Activated T-cell treated with anti-CD3 and anti-CD28 coated beads, Interleukin-2, amount 50 U/mL, for 72 hours (primary cell): ENCODE results near the gene ABCC6. TPM values are rescaled to one million over a fixed set of nuclear protein-coding genes. Genes with fewer than 3 reads are reported as not detected.
"Not testable (repeated sequence)": the region's sequence is repeated elsewhere in the genome, so short reads cannot be mapped to it uniquely, and the experiment has no call there.

ENCODE experiments used
- ATAC-seq, 2 donors: fragments of 150-1000 bp; cut with Tn5 transposase; replicated peaks in 1 of 2; 2 replicates each; pipeline ENCODE4 v1.10.0; 2021; ENCODE audit warnings: moderate library complexity in 2 of 2, mild to moderate bottlenecking in 1 of 2
- DNase-seq, 2 donors: peaks; one replicate each; pipeline ENCODE4 v3.0.0; 2021 to 2022; ENCODE audit warnings: mixed read lengths in 1 of 2
- H3K27ac Mint-ChIP-seq: one replicate; pipeline ENCODE4 v1.8.0; 2022; ENCODE audit warnings: mild to moderate bottlenecking, moderate library complexity, mixed read lengths
- H3K27me3 Mint-ChIP-seq: one replicate; pipeline ENCODE4 v1.8.0; 2022; ENCODE audit warnings: low read depth, mixed read lengths
- H3K36me3 Mint-ChIP-seq, 2 donors: one replicate each; pipeline ENCODE4 v1.8.0; 2022; ENCODE audit warnings: mixed read lengths in 2 of 2, mild to moderate bottlenecking in 1 of 2; ENCODE audit not compliant: insufficient read depth in 2 of 2
- H3K4me1 Mint-ChIP-seq: one replicate; pipeline ENCODE4 v1.8.0; 2022; ENCODE audit warnings: low read depth, mixed read lengths
- H3K4me3 Mint-ChIP-seq, 2 donors: one replicate each; pipeline ENCODE4 v1.8.0; 2022; ENCODE audit warnings: mild to moderate bottlenecking in 2 of 2, mixed read lengths in 2 of 2, moderate library complexity in 2 of 2
- H3K9me3 Mint-ChIP-seq, 2 donors: one replicate each; pipeline ENCODE4 v1.8.0; 2022; ENCODE audit warnings: mixed read lengths in 2 of 2
- total RNA-seq, 2 donors: library from RNA; stranded (reverse); gene quantifications; one replicate each; pipeline ENCODE4 v1.2.3, GENCODE V29; 2022

The ABCC6 gene
- total RNA-seq, result not detected

DNA sequence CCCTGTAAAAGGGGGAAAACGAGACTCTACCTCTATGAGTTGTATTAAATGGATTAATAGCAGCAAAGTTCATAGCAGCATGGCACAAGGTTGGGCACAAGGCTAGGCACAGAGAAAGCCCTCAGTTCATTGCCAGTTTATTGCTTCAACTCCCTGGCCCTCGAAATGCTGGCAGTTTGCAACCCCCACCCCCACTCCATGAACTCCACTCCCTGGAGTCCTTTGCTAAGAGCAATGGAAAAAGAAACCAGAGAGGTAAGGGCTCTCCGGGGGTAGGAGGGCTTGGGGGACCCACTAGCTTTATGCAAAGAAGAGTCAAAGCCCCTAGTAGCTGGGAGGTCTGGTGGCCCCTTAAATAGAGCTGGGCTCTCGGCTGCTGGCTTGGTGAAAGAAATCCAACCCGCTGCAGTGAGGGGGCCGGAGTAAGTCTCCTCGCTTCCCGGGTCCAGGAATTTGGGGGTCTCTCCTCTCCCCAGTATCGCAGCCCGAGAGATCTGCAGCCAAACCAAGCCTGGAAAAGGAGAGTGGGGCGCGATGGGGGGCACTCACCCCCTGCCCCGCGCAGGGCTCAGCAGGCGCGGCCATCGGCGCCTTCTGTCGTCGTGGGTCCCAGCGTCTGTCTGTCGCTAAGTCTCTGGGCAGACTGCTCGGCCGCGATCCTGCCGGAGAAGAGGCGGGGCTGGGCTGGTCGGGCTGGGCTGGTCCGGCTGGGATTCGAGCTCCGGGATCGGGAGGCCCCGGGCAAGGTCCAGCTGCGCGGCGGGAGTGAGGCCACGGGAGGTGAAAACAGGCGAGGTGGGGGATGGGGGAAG is at the start of gene ABCC6:
Gene ABCC6 (minus strand): TSS at position 645 of the 812 bp plus-strand sequence. CDS start 60 bp downstream, at position 585.
- H3K36me3 Mint-ChIP-seq, H3K27me3 Mint-ChIP-seq, H3K9me3 Mint-ChIP-seq, DNase-seq, H3K4me1 Mint-ChIP-seq, H3K27ac Mint-ChIP-seq: not testable (repeated sequence)
- peak; percentile 43 to 56 for ATAC-seq
- peak within 1 kb of the TSS in 1 of 2 donors; percentile 51 for H3K4me3 Mint-ChIP-seq

DNA sequence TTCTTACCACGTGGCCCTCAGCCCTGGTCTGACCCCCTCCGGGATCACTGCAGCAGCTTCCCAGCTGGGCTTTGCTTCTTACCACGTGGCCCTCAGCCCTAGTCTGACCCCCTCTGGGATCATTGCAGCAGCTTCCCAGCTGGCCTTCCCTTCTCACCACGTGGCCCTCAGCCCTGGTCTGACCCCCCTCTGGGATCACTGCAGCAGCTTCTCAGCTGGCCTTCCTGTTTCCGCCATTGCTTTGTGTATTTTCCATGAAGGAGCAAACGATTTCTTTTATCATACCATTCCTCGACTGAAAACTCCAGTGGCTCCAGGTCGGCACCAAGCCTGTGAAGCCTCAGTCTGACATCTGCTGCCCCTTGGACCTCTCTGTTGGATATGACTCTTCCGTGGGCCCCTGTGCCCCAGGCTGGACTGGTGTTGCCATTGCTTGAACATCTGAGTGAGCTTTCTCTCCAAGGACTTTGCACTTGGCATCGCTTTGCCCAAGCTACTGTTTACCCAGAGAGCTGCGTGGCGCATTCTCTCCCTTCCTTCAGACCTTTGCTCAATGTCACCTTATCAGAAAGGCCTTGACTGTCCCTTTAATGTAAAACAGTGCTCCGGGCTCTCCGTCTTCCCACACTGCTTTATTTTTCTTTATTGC is 49.4 kb upstream of the ABCC6 start:
- H3K27ac Mint-ChIP-seq, ATAC-seq, H3K4me3 Mint-ChIP-seq, H3K9me3 Mint-ChIP-seq, H3K36me3 Mint-ChIP-seq, DNase-seq, H3K4me1 Mint-ChIP-seq, H3K27me3 Mint-ChIP-seq: not testable (repeated sequence)

DNA sequence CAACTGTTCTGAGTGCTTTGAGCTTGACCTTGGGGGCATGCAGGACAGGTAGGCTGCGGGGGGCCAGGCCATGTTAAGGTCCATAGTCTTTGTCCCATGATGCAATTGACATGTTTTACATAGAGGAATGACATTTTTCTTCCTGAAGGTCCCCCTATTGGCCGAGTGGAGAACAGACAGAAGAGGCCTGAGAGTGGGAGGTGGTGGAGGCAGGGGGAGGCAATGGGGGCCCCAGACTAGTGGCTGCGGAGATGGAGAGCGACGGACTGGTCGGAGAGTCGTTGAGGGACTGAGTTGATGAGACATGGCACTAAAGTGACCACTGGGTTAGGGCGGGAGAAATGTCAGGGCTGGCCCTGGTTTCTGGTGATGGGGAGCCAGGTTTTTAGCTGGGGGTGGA is 48.4 kb upstream of the ABCC6 start:
- not testable (repeated sequence) for H3K27ac Mint-ChIP-seq, ATAC-seq, DNase-seq, H3K36me3 Mint-ChIP-seq, H3K27me3 Mint-ChIP-seq, H3K9me3 Mint-ChIP-seq, H3K4me3 Mint-ChIP-seq, H3K4me1 Mint-ChIP-seq

DNA sequence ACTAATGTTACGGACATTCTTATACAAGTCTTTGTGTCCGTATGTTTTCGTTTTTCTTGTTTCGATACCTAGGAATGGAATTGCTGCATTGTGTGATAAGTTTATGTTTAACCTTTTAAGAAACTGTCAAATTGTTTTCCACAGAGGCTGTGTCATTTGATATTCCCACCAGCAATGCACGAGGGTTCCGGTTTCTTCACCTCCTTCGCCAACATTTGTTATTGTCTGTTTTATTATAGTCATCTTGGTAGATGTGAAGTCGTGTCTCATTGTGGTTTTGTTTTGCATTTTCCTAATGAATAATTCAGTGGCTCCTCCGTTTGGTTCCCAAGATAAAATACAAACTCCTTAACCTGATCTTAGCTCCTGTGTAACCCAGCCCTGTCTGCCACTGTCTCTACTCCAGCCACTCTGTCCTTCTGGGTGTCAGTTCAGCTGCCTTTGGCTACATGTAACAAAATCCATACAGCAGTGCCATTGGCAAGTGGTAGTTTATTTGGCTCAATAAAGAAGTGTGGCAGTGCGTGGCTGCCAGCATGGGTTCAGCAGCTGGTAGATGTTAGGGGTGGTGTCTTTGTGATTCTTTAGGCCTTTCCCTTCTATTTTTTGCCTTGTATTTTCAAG is 45.0 kb upstream of the ABCC6 start:
- not testable (repeated sequence) for H3K27ac Mint-ChIP-seq, H3K36me3 Mint-ChIP-seq, H3K9me3 Mint-ChIP-seq, H3K4me1 Mint-ChIP-seq, H3K27me3 Mint-ChIP-seq, H3K4me3 Mint-ChIP-seq, DNase-seq, ATAC-seq

DNA sequence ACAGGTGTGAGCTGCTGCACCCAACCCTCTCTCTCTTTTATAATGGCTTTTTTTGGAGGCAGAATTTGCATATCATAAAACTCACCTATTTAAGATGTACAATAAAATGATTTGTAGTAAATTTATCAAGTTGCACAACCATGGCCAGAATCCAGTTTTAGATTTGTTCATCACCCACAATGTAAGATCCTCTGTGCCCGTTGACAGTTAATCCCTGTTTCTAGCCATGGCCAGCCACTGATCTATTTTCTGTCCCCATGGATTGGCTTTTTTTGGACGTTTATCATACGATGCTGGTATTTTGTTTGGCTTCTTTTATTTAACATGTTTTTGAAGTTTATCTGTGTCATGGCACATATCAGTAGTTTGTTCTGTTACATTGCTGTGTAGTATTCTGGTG is 44.4 kb upstream of the ABCC6 start:
- H3K36me3 Mint-ChIP-seq, H3K4me3 Mint-ChIP-seq, H3K9me3 Mint-ChIP-seq, H3K4me1 Mint-ChIP-seq, DNase-seq, ATAC-seq, H3K27ac Mint-ChIP-seq, H3K27me3 Mint-ChIP-seq: not testable (repeated sequence)

DNA sequence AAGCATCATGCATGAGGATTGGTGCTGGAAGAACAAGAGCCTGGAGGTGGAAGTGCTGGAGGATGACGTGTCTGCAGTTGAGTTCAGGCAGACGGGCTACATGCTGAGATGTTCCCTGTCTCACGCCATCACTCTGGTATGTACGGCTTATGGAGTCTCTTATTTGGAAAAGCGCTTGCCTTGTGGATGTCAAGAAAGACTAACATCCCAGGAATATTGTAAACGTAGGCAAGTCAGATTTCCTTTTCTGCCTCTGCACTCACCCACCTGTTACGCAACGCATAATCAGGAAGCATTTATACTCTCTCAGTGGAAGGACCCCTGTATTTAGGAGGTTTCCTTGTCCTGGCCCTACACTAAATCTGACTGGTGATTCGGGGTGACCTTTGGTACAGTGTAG is 41.8 kb upstream of the ABCC6 start:
- H3K27me3 Mint-ChIP-seq, H3K4me1 Mint-ChIP-seq: not testable (repeated sequence)

DNA sequence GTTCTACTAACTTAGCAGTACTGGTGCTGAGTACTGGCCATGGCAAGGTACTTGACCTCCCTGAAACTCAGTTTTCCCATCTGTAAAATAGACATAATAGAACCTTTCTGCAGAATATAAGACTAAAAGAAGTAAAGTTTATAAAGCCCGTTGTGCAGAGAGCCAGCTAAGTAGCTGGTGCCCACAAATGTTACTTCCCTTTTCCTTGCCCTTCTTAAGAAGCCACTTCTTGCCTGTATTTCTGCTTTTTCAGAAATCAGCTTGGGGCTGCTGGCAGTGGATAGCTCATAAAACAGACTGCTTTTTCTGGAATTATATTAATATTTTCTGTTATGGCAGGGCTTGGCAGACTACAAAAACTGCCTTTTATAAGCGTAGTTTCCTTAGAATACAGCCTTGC is 40.7 kb upstream of the ABCC6 start:
- H3K9me3 Mint-ChIP-seq, H3K4me1 Mint-ChIP-seq, H3K27ac Mint-ChIP-seq, ATAC-seq, H3K36me3 Mint-ChIP-seq, H3K27me3 Mint-ChIP-seq, H3K4me3 Mint-ChIP-seq, DNase-seq: not testable (repeated sequence)

More for the DNA sequence above, 41.8 kb upstream of the ABCC6 start:
- DNase-seq, H3K4me3 Mint-ChIP-seq, H3K27ac Mint-ChIP-seq, H3K9me3 Mint-ChIP-seq, ATAC-seq, H3K36me3 Mint-ChIP-seq: not testable (repeated sequence)

DNA sequence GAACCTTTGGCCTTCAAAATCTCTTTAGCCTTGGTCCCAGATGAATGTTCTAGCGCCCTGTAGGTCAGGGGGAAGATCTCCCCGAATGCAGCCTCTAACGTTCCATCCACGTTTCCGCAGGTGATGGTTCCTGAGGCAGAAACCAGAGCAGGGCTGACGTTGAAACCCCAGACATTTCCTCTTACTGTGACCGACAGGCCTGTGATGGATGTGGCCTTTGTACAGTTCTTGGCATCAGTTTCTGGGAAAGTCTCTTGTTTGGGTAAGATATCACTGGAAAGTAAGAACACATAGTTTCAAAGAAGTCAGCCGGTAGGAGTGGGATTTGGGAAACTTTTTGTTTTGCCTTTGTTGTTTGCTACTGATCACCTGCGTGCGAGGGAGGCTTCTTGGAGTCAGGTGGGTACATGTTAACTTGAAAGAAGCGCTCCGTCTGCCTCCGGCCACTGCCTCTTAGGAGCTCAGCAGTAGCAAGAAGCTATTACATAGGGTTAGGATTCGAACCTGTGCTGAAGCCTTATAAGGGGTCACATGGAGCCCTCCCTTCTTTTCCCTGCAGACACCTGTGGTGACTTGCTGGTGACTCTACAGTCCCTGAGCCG is 39.8 kb upstream of the ABCC6 start:
- H3K27ac Mint-ChIP-seq, H3K27me3 Mint-ChIP-seq, H3K9me3 Mint-ChIP-seq, H3K4me1 Mint-ChIP-seq, H3K4me3 Mint-ChIP-seq, H3K36me3 Mint-ChIP-seq, DNase-seq, ATAC-seq: not testable (repeated sequence)

DNA sequence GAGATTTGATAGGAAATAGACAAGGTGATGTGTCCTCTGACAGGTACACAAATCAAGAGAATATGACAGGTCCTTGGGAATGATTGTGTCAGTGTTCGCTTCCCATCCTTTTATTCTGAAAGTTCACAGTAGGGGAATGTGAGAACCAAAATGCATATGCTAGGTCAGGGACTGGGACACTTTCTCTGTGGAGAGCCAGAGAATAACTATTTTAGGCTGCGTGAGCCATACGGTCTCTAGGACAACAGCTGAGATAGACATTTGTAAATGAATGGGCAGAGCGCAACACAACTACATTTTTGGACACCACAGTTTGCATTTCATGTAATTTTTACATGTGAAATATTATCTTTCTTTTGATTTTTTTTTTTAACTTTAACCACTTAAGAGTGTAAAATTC is 36.7 kb upstream of the ABCC6 start:
- DNase-seq, H3K9me3 Mint-ChIP-seq, H3K27me3 Mint-ChIP-seq, H3K27ac Mint-ChIP-seq, H3K36me3 Mint-ChIP-seq, ATAC-seq, H3K4me1 Mint-ChIP-seq, H3K4me3 Mint-ChIP-seq: not testable (repeated sequence)

DNA sequence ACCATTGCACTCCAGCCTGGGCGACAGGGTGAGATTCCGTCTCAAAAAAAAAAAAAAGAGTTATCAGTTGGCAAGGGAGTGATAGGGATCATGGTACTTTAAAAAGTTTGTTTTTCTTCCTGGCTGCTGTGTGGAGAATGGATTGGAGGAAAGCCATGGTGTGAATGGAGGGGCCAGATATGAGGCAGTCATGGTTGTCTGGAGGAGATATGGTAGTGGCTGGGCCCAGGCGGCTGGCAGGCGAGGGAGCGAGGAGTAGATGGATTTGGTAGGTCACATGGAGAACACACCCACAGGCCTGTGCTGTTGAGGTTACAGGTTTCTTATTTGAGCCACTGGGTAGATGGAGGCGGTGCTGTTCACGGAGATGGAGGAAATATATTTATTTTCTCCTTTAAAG is 35.5 kb upstream of the ABCC6 start:
- H3K9me3 Mint-ChIP-seq, H3K27me3 Mint-ChIP-seq, ATAC-seq, H3K4me1 Mint-ChIP-seq, DNase-seq, H3K4me3 Mint-ChIP-seq, H3K27ac Mint-ChIP-seq, H3K36me3 Mint-ChIP-seq: not testable (repeated sequence)

DNA sequence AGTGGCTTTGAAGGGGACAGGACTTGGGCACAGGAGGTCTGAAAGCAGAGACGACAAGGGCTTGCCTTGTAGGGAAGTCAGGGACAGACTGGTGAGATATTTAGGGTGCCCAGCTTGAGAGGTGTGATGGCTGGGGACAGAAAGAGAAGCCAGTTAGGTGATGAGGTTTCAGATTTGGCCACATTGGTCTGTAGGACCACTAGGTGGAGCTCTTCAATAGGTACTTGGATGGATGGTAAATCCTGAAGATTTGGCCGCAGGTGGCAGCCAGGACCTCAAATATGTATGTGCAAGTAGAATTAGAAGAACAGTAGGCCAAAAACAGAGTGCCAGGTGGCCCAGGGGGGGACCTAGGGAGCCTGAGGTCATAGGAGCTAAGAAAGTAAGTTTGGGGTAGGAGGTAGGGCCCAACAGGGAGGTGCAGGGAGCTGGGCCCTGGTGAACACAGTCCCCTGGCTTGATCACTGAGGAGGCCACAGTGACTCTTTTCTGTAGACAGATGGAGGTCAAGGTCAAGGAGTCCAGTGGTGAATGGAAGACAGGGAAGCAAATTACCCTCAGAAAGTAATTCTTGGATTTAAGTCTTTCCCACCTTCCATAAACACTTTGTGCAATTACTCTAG is 34.1 kb upstream of the ABCC6 start:
- H3K9me3 Mint-ChIP-seq, H3K27me3 Mint-ChIP-seq, H3K27ac Mint-ChIP-seq, DNase-seq, H3K36me3 Mint-ChIP-seq, H3K4me1 Mint-ChIP-seq, ATAC-seq, H3K4me3 Mint-ChIP-seq: not testable (repeated sequence)

DNA sequence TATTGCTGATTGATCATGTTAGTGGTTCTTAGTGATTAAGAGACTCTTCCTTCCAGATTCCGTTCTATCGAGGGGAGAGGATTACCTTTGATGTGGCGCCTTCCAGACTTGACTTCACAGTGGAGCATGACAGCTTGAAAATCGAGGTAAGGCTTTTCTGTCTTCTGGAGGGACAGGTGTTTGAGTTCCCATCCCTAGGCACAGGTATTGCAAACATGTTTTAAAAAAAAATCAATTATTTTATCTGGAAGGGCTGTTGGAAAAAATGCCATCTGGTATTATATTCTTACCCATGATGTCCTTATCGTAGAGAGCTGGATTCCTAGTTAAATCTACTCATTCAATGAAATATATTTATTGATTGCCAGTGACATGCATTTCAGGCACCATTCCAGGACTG is 29.1 kb upstream of the ABCC6 start:
- not testable (repeated sequence) for H3K4me3 Mint-ChIP-seq, DNase-seq, H3K27me3 Mint-ChIP-seq, H3K4me1 Mint-ChIP-seq, H3K36me3 Mint-ChIP-seq, ATAC-seq, H3K27ac Mint-ChIP-seq, H3K9me3 Mint-ChIP-seq
